Middle frontal gyrus (tissue), 1 donor: ENCODE measurements around the gene CPA4.

Source experiments
- DNase-seq: peaks from one replicate; pipeline ENCODE4 v3.0.0-alpha.2; 2015; ENCODE audit warnings: low spot score; ENCODE audit errors: extremely low spot score

CPA4 gene

DNA sequence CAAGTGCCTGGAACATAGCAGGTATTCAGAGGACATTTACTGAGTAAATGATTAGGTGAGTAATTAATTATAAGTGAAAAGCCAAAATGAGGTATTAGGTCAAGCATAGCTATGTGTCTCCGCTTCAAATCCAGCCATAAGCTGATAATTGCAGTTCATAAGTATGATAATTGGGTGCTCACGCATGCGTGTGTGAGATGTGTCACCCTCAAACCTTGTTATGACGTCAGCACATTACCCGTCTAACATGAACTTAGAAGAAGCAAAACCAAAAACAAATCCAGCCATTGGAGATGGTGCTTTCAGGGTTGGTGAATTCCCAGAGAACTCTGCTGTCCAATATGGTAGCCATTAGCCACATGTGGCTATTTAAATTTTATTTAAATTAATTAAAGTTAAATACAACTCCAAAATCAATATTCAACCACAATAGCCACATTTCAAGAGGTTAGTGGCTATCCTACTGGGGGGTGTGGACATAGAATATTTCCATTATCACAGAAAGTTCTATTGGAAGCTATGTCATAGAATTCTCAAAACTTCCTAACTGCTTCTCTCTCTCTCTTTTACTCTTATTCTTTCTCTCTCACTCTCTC lies 51.4 kb downstream of the CPA4 start, which contains the start of gene CPA5:
Gene CPA5, plus strand, starts transcription at position 546 of the 596 bp plus-strand sequence. CDS start 1,670 bp downstream, outside the sequence.
- DNase-seq = no peak

DNA sequence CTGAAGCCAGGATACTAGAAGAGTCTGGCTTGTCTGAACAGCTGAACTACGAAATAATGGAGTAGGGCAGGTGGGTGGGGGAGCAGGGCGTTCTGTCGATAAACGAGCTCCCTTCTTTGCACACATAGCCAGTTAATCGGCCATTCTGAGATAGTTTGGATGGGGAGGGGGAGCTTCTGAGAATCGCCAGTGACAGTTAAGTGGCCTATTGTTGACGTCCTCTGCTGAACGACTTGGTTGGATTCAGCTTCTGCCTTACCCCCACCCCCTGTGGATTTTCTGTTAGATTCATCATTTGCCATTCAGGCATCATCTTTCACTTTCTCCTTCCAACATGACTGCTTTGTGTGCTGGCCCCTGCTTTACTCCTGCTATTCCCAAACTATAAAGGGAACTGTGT lies 52.2 kb downstream of the CPA4 start:
- no peak for DNase-seq

DNA sequence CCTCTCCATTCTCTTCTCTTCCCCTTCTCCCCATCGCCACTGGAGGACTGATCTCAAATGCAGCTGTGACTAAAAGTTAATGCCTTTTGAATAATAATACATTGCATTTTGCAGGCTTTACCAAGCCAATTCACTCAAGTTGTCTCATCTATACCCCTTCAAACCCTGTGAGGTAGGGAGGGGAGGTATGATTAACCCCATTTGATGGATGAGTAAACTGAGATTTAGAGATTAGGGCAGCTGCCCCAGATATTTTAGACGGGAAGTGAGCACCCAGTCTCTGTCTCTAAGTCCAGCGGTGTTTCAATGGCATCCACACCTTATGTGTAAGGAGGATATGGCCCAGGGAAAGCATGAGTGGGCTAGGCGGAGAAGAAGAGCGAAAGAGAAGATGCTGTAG lies 52.8 kb downstream of the CPA4 start:
- no peak for DNase-seq

DNA sequence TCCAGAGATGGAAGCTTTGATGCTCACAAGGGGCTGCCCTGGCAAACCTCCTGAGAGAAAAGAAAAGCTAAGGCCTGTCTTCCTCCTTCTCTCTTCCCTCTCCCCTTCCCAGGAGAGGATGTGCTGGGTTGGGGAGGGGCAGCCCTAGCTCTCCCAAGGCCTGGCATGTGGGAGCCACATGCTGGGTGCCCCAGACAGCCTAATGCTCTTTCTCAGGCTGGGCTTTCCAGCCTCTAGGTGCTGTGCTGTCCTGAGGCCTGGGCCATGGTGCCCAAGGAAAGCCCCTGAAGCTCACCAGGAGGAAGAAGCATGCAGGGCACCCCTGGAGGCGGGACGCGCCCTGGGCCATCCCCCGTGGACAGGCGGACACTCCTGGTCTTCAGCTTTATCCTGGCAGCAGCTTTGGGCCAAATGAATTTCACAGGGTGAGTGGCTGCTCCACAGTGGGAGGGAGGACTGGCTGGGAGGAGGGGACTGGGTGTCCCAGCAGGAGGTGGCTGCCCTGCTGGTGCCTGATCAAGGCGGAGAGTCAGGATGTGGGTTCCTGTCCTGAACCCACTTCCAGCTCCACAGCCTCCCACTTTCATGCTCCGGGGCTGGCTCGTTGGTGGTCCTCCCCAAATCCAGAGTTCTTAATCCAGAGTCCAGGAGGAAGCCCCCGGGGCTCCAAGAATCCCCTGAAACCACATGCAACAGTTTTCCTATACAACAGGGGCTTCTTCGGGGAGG lies 53.4 kb downstream of the CPA4 start:
- DNase-seq = no peak

DNA sequence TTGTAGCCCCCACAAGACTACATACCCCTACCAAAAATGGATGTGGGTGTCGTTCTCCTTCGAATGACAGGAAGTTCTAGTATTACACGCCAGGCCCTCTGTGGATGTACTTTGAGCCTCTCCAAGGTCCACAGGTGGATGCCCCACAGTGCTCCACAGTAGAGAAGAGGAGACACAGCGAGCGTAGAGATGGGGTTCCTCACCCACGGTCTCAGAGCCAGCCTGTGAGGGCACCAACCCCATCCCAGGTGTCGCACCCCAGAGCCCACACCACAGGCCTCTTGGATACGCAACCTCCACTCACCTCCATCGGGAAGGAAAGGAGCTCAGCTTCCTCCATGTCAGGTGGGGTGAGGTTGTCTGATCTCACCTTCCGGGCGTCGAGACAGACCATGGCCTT lies 54.0 kb downstream of the CPA4 start:
- DNase-seq = no peak

DNA sequence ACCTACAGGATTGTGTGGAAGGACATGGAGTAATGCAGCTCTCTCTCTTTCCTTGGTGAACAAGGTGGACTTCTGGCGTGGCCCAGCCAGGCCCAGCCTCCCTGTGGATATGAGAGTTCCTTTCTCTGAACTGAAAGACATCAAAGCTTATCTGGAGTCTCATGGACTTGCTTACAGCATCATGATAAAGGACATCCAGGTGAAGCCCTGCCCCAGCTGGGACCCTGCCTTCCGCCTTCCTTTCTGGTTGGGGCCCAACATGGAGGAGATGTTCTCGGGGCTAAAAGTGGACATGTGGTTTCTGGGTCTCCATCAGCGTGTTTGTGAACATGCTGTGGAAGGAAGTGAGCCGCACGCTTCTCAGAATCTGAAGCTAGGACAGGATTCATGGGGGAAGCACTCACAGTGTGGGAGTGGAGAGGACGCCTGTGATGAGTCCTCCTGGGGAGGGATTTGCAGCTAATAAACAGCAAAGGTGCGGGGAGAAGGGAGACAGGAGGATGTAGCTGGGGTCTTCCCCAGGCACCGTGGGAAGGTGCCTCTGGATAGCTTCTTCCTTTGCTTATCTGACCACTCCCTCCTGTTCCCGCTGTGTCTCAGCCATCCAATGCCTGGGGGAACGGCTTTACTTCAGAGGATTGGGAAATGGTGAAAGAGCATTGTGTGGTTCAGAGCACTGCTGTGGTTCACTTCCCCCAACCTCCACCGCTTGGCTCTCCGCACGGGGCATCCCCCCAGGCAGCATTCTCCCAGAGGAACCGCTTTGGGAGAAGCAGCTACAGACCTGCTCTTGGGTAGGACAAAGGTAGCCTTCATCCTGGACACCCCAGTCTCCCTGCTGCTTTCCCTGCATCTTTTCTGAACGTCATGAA lies 57.2 kb downstream of the CPA4 start:
- DNase-seq = no peak

DNA sequence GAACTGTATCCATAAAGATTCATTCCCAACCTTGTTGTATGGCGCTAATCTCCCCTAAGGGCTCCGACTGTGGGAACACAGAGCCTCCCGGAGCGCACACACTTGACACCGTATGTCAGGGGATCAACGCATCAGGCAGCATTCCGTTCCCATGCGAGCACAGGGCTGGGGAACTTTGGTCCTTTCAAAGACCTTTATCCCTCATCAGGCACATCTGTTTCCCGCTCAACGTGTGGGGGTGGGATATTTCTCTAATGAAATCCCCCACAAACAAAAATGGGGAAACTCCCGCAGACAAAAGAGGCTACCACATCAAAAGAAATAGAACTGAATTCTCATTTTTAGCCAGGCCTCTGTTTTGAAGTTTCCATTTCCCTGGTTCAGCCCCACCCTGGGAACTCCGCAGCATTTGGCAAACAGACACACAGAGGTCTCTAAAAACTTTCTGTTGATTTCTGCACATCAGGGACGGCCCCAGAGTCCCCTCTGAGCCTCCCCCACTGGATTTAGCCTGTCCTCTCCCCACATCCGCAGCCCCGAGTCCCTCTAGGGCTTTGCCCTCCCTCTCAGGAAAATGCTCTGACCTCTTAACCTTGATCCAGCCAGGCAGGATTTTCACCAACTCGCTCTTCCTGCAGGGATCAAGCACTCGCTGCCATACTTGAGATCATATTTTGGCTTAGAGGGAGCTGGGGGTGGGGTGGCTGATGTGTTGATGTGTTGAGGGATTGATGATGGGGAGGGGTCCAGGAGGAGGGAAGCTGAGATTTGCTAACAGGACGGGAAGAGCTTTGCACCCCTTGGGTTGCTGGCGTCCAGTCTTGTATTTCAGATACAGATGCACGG lies 58.2 kb downstream of the CPA4 start:
- no peak for DNase-seq

DNA sequence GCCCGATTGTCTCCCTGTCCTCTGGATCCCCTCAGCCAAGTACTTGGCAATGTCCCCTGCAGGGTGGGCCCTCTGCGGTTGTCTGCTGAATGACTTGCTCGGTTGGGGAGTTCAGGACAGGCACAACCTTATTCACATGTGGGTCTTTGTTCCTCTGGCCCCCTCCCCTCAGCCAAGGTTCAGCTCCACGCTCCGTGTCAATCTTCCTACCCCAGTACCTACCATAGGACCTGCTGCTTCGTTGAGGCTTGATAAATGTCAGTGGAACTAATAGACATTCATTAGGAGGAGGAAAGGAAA lies 58.8 kb downstream of the CPA4 start:
- DNase-seq = no peak

DNA sequence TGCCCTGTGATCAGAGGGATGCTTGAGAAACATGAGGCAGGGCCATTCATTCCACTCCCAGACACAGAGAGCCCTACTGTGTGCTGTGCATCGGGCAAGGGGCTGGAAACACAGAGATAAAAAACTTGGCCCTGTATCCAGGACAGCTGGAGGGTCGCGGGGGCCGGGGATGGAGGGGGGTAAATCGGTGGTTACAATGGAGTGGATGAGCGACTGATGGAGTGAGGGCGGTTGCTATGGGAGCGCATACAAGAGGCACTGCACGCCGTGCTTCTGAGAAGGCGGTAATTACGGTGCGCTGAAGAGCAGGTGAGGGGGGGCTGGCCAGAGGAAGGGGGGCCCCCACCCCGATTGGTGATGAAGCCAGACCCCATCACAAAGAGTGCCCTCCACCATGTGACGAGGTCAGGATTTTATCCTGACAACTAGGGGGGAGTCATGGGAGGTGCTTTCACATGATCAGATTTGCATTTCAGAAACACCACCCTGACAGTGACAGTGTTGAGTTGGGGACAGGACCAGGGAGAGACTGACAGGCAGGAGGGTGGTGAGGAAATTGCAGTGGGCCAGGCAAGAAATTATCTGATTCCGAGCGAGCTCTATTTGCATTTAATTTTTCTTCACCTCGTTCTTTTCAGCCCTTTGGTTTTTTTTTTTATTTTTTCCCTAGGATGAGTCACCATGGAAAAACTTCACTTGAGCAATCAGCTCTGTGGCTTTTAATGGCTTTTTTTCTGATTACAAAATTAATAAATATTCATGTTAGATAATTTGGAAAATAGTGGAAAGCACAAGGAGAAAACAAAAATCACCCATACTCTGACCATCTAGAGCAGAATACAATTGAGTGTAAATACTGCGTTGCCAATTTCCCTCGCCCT lies 59.5 kb downstream of the CPA4 start:
- no peak for DNase-seq

DNA sequence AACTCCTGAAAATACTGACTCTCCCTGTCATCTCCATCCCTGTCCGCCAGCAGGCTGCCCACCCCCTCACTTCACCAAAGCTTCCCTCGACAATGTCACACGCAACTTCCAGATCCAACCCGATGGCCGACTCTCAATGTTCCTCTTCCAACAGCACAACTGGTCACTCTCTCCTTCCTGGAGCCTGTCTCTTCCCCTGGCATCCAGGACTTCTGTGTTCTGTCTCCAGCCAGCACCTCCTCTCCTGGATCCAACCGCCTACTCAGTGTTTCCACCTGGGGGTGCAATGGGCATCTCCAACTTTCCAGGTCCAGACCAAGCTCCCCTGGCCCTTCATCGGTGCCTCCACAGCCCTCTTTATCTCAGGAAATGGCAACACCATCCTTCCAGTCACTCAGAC lies 60.2 kb downstream of the CPA4 start:
- no peak for DNase-seq

DNA sequence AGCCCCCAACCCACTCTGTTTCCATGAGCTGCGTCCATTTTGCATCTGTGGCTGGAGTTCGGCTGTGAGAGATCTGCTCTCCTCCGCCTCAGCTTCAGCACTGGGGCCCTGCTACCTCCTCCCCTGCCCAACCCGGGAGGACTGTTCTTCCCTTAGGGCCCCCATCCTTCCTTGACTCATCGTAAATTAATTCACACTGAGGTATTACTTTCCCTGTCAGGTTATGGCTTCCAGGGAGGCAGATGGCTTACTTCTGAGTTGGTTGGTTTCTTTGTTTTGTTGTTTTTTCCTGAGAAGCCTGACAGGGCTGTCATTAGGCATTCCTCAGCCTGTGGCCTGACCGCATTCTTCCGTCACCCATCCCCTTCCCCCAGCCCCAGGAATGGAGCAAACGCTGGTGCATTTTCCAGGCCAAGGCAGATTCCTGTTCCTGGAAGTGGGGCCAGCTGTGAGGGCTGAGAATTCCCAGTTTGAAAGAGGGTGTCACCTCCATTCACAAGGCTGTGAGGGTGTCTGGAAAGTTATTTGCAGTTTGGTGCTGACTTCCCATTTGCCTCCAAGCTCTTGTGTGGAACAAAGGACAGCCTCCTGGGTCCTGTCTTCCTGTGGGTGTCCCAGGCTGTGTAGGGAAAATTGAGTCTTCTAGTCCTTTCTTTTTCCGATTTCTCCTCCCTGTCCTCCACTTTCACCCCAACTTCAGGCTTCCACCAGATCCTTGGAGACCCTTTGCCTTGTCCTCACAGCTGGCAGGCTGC lies 63.3 kb downstream of the CPA4 start:
- DNase-seq = no peak

DNA sequence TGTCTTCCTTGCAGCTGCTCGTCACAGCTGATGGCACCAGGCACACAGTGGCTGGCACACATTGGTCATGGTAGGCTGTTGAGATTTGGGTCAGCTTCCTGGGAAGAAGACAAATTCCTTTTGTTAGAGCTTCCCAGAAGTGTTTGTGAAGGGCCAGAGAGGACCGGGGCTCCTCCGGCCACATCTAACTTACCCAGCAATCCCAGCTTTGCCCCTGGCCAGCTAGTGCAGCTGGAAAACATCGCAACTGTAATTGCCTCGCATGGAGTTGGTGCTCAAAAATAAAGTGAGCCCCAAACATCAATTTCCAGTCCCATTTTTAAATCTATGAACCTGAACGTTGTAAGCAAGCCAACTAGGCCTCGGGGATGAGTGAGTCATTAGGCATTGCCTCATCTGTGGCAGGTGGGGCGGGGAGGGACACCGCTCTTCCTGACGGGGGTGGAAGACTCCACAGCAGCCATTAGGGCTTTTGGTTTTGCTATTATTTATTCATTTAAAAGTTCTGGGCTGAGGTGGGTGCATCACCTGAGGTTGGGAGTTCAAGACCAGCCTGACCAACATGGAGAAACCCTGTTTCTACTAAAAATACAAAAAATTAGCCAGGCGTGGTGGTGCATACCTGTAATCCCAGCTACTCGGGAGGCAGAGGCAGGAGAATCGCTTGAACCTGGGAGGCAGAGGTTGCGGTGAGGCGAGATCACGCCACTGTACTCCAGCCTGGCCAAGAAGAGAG lies 64.1 kb downstream of the CPA4 start:
- no peak for DNase-seq

DNA sequence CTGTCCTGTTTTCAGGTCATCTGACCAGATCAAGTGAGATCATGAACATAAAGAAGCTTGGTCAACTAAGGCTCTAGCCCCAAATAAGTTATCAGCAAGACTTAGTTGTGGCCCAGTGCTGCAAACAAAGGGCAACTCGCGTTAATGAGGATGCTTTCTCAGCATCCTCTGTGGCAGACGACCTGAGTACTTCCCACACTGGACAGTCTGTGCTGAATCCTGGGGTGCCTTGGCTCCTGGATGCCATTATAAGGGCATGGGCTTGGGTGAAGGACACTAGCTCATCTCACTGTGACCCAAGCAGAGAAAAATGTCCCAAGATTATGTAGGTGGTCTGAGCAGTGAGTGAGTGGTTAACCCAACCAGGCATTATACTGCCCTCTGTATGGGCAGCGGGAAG lies 65.5 kb downstream of the CPA4 start:
- DNase-seq = no peak

DNA sequence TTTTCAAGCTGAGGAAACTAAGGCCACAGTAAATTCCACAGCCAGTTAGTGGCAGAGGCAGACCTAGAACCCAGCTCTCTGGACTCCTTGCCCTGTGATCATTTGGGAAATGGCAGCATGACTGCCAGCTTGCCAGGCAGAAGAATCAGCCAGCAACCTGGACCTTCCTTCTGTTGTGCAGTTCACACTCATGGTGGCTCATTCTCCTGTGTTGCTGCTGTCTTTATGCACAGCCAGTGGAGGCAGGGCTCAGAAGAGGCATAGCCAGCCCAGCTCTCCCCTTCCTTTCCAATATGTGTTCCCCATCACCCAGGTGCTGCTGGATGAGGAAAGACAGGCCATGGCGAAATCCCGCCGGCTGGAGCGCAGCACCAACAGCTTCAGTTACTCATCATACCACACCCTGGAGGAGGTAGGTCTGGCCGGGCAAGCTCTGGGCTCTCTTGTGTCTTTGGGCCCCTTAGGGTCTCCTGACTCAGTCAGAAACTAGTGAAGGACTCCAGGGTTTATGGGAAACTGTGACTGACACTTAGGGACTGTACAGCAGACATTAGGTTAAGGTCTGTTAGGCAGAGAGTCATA lies 66.4 kb downstream of the CPA4 start:
- DNase-seq = no peak

DNA sequence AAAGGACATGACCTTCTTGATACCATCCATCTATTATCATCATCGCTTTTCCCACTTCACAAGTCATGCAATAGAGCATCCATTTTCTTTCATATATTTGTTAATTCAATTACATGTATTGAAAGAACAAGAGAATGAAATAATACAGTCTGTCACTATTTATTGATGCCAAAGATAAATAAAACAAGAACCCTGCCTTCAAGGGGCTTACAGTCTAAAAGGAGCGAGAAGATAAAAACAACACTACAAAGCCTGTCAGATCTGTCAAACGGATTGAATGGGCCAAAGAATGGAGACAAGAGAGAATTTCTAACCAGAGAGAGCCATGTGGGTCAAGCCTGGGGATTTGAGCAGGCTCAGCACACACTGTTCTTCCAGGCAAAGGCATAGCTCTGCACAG lies 67.6 kb downstream of the CPA4 start:
- no peak for DNase-seq

DNA sequence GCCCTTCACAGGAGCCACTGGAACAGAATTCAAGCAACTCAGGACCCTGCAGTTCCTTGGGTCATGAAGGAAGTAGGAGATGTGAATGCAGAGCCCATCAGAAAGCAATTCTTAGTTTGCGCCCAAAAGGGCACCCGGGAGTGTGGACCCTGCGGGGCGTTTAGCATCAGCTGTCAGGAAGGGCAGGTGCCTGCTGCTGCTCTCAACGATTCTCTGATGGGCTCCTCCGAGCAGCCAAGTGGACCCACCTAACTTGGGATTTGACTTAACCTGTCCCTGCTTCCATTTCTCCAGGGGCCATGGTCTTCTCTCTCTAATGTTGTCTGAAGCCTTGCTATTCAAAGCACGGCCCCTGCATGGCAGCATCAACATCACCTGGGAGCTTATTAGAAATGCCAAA lies 68.7 kb downstream of the CPA4 start:
- DNase-seq = no peak

DNA sequence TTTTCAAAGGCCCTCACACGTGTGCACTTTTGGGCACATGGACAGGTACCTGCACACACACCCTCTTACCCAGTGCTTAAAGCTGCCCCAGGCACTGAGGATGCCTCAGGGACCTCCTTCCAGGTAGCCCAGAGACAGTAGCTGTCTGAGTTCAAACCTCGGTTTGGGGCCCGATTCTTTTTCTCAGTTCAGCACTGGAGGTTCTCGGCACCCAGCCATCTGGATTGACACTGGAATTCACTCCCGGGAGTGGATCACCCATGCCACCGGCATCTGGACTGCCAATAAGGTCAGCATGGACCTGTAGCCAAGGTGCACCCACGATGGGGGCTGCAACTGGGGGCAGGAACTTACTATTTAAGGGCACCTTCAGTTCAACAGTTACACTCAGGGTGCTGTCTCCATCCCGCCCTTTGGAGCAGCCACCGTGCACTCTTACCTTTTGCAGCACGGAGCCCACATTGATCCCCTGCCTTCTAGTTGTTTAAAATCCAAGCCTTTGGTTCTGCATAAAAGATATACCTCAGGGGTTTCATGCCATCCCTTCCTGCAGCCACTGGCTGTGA lies 69.4 kb downstream of the CPA4 start:
- no peak for DNase-seq

DNA sequence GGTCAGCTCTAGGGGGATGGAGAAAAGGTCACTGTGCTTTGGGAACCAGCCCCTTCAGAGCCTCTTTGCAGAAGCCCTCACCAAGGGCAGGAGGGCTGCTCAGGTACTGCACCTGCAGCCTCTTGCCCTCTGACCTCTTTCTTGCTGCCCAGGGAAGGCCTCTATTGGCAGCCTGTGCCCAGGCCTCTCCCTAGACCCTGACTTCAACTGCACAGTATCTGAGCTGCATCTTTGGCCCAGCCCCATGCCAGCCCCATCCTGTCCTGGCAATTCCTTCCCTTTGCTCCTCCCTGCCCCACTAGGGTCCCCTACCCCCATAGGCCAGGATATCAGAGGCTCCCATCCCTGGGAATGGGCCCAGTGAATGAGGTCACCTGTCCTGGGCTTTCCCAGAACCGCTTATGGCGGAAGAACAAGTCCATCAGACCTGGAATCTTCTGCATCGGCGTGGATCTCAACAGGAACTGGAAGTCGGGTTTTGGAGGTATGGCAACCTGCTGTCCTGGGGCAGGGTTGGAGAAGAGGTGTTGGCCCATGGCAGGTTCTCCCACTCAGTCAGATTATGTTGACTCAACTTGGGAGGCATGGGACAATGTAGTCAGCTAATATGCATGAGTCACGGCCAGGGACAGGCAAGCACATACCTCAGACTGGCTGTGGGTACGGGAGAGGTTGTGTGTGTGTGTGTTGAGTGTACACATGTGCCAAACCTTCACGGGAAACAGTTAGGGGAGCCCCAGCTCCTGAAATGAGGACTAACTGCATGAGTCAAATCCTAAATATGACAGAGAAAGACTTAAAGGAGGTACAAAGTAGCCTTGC lies 70.3 kb downstream of the CPA4 start:
- DNase-seq = no peak
